Ishikawa (cell line): ENCODE results near the gene SLC3A2.

Source experiments
- CEBPB ChIP-seq: IDR thresholded peaks from 2 replicates; pipeline ENCODE4 v1.6.1; 2012
- CREB1 ChIP-seq: IDR thresholded peaks from 2 replicates; pipeline ENCODE4 v1.6.1; 2012; ENCODE audit warnings: low read depth
- EGR1 ChIP-seq: IDR thresholded peaks from 2 replicates; pipeline ENCODE4 v1.6.1; 2012
- EP300 ChIP-seq: IDR thresholded peaks from 2 replicates; pipeline ENCODE4 v1.6.1; 2012; ENCODE audit warnings: borderline replicate concordance
- FOXM1 ChIP-seq: IDR thresholded peaks from 2 replicates; pipeline ENCODE4 v1.6.1; 2012; ENCODE audit warnings: low read depth, borderline replicate concordance
- NFIC ChIP-seq: IDR thresholded peaks from 2 replicates; pipeline ENCODE4 v1.6.1; 2012
- RAD21 ChIP-seq: IDR thresholded peaks from 2 replicates; pipeline ENCODE4 v1.6.1; 2012; ENCODE audit warnings: low read depth
- TAF1 ChIP-seq: IDR thresholded peaks from 2 replicates; pipeline ENCODE4 v1.6.1; 2012; ENCODE audit warnings: low read depth, mild to moderate bottlenecking
- TCF12 ChIP-seq: IDR thresholded peaks from 2 replicates; pipeline ENCODE4 v1.6.1; 2012; ENCODE audit warnings: low read depth
- TEAD4 ChIP-seq: IDR thresholded peaks from 2 replicates; pipeline ENCODE4 v1.6.1; 2012
- USF1 ChIP-seq: IDR thresholded peaks from 2 replicates; pipeline ENCODE4 v1.6.1; 2012
- YY1 ChIP-seq: IDR thresholded peaks from 2 replicates; pipeline ENCODE4 v1.6.1; 2012; ENCODE audit warnings: low read depth
- ZBTB7A ChIP-seq: IDR thresholded peaks from 2 replicates; pipeline ENCODE4 v1.6.1; 2012; ENCODE audit warnings: low read depth
- TF ChIP-seq, protein P1 (sequence below): IDR thresholded peaks from 2 replicates; pipeline ENCODE4 v1.6.1; 2012; ENCODE audit warnings: low read depth, mild to moderate bottlenecking
- TF ChIP-seq, protein P2 (sequence below): IDR thresholded peaks from 2 replicates; pipeline ENCODE4 v1.6.1; 2012

The SLC3A2 gene

GRCh38 chr11:62842171-62842741, 38.4 kb upstream of the SLC3A2 start:
- TF ChIP-seq ZBTB7A (no peak), FOXM1 (no peak), NFIC (no peak), RAD21 (no peak), TAF1 (no peak), TEAD4 (no peak), USF1 (no peak), EGR1 (no peak), TCF12 (no peak), EP300 (no peak), CEBPB (no peak)
- TF ChIP-seq, protein P1, sequence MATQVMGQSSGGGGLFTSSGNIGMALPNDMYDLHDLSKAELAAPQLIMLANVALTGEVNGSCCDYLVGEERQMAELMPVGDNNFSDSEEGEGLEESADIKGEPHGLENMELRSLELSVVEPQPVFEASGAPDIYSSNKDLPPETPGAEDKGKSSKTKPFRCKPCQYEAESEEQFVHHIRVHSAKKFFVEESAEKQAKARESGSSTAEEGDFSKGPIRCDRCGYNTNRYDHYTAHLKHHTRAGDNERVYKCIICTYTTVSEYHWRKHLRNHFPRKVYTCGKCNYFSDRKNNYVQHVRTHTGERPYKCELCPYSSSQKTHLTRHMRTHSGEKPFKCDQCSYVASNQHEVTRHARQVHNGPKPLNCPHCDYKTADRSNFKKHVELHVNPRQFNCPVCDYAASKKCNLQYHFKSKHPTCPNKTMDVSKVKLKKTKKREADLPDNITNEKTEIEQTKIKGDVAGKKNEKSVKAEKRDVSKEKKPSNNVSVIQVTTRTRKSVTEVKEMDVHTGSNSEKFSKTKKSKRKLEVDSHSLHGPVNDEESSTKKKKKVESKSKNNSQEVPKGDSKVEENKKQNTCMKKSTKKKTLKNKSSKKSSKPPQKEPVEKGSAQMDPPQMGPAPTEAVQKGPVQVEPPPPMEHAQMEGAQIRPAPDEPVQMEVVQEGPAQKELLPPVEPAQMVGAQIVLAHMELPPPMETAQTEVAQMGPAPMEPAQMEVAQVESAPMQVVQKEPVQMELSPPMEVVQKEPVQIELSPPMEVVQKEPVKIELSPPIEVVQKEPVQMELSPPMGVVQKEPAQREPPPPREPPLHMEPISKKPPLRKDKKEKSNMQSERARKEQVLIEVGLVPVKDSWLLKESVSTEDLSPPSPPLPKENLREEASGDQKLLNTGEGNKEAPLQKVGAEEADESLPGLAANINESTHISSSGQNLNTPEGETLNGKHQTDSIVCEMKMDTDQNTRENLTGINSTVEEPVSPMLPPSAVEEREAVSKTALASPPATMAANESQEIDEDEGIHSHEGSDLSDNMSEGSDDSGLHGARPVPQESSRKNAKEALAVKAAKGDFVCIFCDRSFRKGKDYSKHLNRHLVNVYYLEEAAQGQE = no peak
- TF ChIP-seq, protein P2, sequence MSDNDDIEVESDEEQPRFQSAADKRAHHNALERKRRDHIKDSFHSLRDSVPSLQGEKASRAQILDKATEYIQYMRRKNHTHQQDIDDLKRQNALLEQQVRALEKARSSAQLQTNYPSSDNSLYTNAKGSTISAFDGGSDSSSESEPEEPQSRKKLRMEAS = no peak

DNA sequence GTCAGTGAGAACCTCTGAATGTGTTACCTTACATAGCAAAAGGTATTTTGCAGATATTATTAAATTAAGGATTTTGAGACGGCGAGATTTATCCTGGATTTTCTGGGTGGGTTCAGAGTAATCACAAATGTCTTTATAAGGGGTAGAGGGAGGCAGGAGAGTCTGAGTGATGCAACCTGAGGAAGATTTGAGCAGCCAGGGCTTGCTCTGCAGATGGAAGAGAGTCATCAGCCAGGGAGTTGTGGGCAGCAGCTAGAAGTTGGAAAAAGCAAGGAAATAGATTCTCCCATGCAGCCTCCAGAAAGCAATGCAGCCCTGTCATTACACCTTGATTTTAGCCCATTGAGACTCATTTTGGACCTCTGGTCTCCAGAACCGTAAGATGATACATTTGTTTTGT, 37.2 kb upstream of the SLC3A2 start:
- TF ChIP-seq TCF12 (no peak), RAD21 (no peak), TEAD4 (no peak), CEBPB (no peak), TAF1 (no peak), YY1 (no peak), NFIC (no peak), EGR1 (no peak), ZBTB7A (no peak)
- TF ChIP-seq, protein P1 = no peak
- TF ChIP-seq, protein P2 = no peak

DNA sequence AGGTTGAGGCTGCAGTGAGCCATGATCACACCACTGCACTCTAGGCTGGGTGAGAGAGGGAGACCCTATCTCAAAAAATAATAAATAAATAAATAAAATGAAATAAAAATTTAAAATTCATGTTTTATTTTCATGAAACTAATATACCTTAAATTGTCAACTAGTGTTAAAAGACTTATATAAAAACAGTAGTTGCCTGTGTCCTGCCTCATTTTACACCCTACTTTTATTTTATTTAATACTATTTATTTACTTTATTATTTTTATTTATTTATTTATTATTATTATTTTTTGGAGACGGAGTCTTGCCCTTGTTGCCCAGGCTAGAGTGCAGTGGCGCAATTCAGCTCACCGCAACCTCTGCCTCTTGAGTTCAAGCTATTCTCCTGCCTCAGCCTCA, 36.5 kb upstream of the SLC3A2 start:
- no peak for TF ChIP-seq TCF12
- no peak for TF ChIP-seq USF1
- no peak for TF ChIP-seq EGR1
- TF ChIP-seq TEAD4 = no peak
- no peak for TF ChIP-seq CREB1
- TF ChIP-seq EP300 = no peak
- TF ChIP-seq RAD21 = no peak
- TF ChIP-seq, protein P2 = no peak
- TF ChIP-seq, protein P1 = no peak
- TF ChIP-seq TAF1 = no peak
- no peak for TF ChIP-seq CEBPB
- no peak for TF ChIP-seq YY1
- no peak for TF ChIP-seq FOXM1
- no peak for TF ChIP-seq NFIC
- no peak for TF ChIP-seq ZBTB7A

GRCh38 chr11:62846177-62846576, 34.5 kb upstream of the SLC3A2 start:
- TF ChIP-seq CREB1 = no peak
- no peak for TF ChIP-seq ZBTB7A
- no peak for TF ChIP-seq USF1
- no peak for TF ChIP-seq RAD21
- no peak for TF ChIP-seq TAF1
- TF ChIP-seq, protein P1 = no peak
- no peak for TF ChIP-seq EP300
